Activated naive CD4-positive, alpha-beta T cell treated with anti-CD3 and anti-CD28 coated beads, Interleukin-2, amount 50 U/mL, for 16 hours (primary cell): ENCODE measurements around the gene RETREG2.

Source experiments
- DNase-seq: peaks from one replicate; pipeline ENCODE4 v3.0.0-alpha.2; 2020

RETREG2 gene

DNA sequence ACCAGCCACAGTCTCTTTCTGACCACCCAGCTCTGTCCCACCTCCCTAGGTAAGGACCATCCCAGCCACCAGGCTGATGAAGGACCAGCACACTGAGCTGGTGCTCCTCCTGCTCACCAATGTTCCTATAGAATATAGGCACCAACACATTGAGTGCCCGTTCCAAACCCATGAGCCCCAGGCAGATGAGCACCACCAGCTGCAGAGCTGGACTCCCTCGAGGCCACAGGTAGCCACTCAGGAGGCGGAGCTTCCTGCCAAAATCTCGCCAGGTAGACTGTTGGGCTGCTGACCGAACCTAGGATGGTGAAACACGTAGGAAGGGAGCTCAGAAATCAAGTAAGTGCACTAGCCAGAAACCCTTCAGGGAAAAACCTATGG lies 38.5 kb downstream of the RETREG2 start:
- no peak for DNase-seq

DNA sequence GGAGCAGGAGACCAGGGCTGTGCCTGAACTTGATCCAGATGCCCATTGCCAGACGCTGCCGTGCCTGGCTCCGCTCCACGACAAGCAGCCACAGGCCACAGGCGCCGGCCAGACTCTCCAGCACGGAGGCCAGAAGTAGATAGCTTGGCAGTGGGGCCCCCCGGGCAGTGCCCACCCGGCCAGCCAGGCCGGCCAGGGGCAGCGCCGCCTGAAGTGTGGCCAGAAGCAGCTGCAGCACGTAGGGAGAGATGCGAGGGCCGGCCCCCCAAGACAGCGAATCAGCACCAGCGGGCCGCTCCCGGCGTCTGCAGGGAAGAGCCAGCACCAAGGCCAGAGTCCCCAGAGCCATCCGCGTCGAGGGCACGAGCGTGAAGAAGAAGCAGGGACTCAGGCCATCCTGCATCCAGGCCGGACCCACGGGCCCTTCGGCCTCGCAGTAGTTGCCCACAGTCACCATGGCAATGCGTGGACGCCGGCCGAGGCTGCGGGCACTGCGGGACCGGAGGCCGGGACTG lies 40.2 kb downstream of the RETREG2 start:
- DNase-seq, result peak; percentile 41

- DNase-seq, result peak; percentile 91
Observed at GRCh38 chr2:219218732-219219701, 40.9 kb downstream of the RETREG2 start, which contains the start of gene ABCB6. Gene ABCB6, minus strand, starts transcription at chr2:219218958. Its CDS starts 285 bp downstream, at chr2:219218673.

- DNase-seq, result no peak
Observed at GRCh38 chr2:219219784-219220532, 41.9 kb downstream of the RETREG2 start.

DNA sequence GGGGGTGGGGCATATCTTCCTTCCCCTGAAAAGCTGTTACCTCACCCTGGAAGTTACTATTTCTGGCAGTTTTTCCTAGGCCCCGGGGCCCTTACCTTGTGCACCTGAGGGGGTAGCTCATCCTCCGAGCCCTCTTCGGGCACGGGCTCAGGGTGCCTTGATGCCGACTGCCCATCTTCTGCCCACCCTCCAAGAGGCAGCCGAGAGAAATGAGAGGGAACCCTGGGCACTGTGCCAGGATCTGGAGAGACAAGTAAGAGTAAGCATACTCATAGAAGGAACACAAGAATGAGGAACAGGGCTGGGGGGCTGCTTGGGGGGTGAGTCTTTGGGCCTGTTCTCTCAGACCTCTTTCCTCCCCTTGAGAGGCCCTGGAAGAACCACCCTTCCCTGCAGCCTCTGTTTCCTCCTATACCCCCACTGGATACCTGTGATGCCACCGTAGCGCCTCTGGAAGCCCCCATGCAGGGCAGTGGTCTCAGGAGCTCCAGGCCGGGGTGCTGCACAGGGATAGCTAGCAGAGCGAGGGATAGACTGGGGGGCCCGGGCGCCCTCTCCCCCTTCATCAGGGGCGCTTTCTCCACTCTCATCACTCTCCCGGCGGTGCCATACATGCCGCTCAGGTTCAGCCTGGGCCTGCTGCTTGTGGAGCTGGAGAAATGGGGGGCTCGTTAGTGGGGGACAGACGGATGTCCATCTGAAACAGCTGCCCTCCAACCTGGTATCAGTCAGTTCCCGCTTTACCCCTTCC lies 42.8 kb downstream of the RETREG2 start:
- DNase-seq, result no peak

GRCh38 chr2:219221957-219222518 lies 44.0 kb downstream of the RETREG2 start:
- DNase-seq, result no peak

GRCh38 chr2:219223831-219224610 lies 45.9 kb downstream of the RETREG2 start:
- no peak for DNase-seq

DNA sequence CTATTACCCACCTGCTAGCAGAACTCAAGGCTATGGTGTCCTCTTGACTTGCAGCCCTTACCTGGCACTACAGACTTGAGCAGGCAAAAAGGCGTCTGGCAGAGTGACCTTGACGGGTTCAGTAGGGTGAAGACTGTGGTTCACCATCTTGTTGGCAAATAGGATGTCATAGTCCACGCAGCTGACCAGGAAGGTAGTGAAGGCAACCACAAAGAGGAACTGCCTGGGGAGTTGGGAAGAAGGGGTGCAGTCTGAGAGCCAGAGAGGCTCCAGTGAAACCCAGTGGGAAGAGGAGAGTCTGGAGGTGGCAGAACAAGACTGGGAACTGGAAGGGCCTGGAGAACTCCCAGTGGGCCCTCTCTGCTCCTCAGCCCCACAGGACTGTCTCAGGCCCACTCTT lies 47.3 kb downstream of the RETREG2 start:
- no peak for DNase-seq

GRCh38 chr2:219228041-219228910 lies 50.2 kb downstream of the RETREG2 start:
- DNase-seq, result no peak

DNA sequence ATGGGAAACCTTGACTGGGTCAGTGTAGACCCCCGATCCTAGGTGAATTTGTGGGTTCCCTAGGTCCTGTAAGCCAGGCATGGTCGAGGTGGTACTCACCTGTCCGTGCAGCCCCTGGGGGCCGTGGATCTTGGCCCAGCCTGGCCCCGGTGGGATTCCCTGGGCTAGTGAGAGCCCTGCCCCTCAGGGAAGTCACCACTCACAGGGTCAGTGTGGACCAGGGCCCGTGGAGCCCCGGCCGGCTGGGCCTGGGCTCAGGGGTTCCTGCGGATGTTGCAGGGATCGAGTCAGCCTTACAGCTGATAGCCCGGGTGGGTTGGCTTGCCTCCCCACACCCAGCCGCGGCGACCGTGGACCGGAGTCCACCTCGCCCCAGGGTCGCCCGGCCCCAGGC lies 50.8 kb downstream of the RETREG2 start:
- no peak for DNase-seq

GRCh38 chr2:219229305-219230058 lies 51.4 kb downstream of the RETREG2 start, which contains the start of the genes ANKZF1 and ATG9A:
Gene ANKZF1, plus strand, starts transcription at chr2:219229806. Its CDS starts 452 bp downstream, at chr2:219230258.
Gene ATG9A, minus strand, starts transcription at chr2:219229636. Its CDS starts 1,612 bp downstream, at chr2:219228024.
- peak; percentile 99 for DNase-seq

GRCh38 chr2:219230059-219230540 lies 52.0 kb downstream of the RETREG2 start:
- DNase-seq, result peak; percentile 46

GRCh38 chr2:219234331-219234730 lies 56.3 kb downstream of the RETREG2 start:
- DNase-seq, result no peak
